ENCODE measurements around the gene IFT43.
A peak's percentile ranks its signal among the peaks of the same experiment; 100 is the strongest.

IFT43 gene

GRCh38 chr14:76115010-76115422, 129.5 kb downstream of the IFT43 start:
- DNase-seq, result peak; percentile 1

GRCh38 chr14:76117789-76118484, 132.4 kb downstream of the IFT43 start:
- no peak for DNase-seq

GRCh38 chr14:76118594-76118993, 133.0 kb downstream of the IFT43 start:
- DNase-seq, result no peak

- no peak for DNase-seq
Observed at GRCh38 chr14:76121089-76121748, 135.7 kb downstream of the IFT43 start.

- no peak for DNase-seq
Observed at GRCh38 chr14:76123426-76124225, 138.1 kb downstream of the IFT43 start.

GRCh38 chr14:76125511-76125910, 139.9 kb downstream of the IFT43 start:
- DNase-seq, result no peak

- DNase-seq, result no peak
Observed at GRCh38 chr14:76126076-76126475, 140.5 kb downstream of the IFT43 start.

GRCh38 chr14:76129851-76130576, 144.5 kb downstream of the IFT43 start:
- DNase-seq, result no peak

GRCh38 chr14:76131071-76131965, 145.8 kb downstream of the IFT43 start:
- no peak for DNase-seq

GRCh38 chr14:76133103-76133502, 147.5 kb downstream of the IFT43 start:
- peak; percentile 43 for DNase-seq

All from hematopoietic multipotent progenitor cell treated with erythropoietin and hydrocortisone succinate and interleukin-3 and kit ligand, for 8 days (in vitro differentiated cells).